HepG2 (cell line): ENCODE results near the gene SAMD8. TPM values are rescaled to one million over a fixed set of nuclear protein-coding genes. Genes with fewer than 3 reads are reported as not detected.
A peak's percentile ranks its signal among the peaks of the same experiment; 100 is the strongest.

Source experiments
- CBX2 ChIP-seq, 2 experiments: fragments of 200-600 bp in 1 of 2; sonication (generic); formaldehyde crosslinking in 1 of 2; IDR thresholded peaks; 2 replicates each; pipeline versions ENCODE4 v1.7.0 to v1.8.1; 2018 to 2022; ENCODE audit warnings: low read depth in 2 of 2, low read length in 1 of 2, mild to moderate bottlenecking in 1 of 2, missing genetic modification reagents in 1 of 2
- DR1 ChIP-seq: sonication (generic); formaldehyde crosslinking; IDR thresholded peaks from 2 replicates; pipeline ENCODE4 v1.8.0; 2021; ENCODE audit warnings: mild to moderate bottlenecking, missing genetic modification reagents, inconsistent platforms
- EZH2 ChIP-seq: conservative IDR thresholded peaks from 2 replicates; pipeline ENCODE4 v1.6.1; 2012; ENCODE audit warnings: mild to moderate bottlenecking, low read depth, low read length, moderate library complexity
- HOXA3 ChIP-seq: sonication (generic); formaldehyde crosslinking; IDR thresholded peaks from 2 replicates; pipeline ENCODE4 v1.5.0; 2020; ENCODE audit warnings: missing genetic modification reagents
- IRX3 ChIP-seq: sonication (generic); formaldehyde crosslinking; IDR thresholded peaks from 2 replicates; pipeline ENCODE4 v1.8.1; 2023; ENCODE audit warnings: mild to moderate bottlenecking, low read depth, missing genetic modification reagents, borderline replicate concordance
- ISX ChIP-seq: sonication (generic); formaldehyde crosslinking; conservative IDR thresholded peaks from 2 replicates; pipeline ENCODE4 v1.5.0; 2020; ENCODE audit warnings: missing genetic modification reagents
- MTA3 ChIP-seq: sonication (generic); formaldehyde crosslinking; IDR thresholded peaks from 2 replicates; pipeline ENCODE4 v1.4.0; 2020; ENCODE audit warnings: missing genetic modification reagents
- MTF1 ChIP-seq: sonication (generic); formaldehyde crosslinking; IDR thresholded peaks from 2 replicates; pipeline ENCODE4 v1.5.0; 2020; ENCODE audit warnings: missing genetic modification reagents
- MYNN ChIP-seq: sonication (generic); formaldehyde crosslinking; IDR thresholded peaks from 2 replicates; pipeline ENCODE4 v1.4.0; 2020; ENCODE audit warnings: mild to moderate bottlenecking, low read depth, missing genetic modification reagents
- POLR2AphosphoS5 ChIP-seq: IDR thresholded peaks from 2 replicates; pipeline ENCODE4 v1.6.1; 2012; ENCODE audit warnings: low read depth, low read length
- PTBP1 ChIP-seq: fragments of 200-400 bp; formaldehyde crosslinking; IDR thresholded peaks from 2 replicates; pipeline ENCODE4 v1.6.1; 2018; ENCODE audit warnings: low read length, low read depth; ENCODE audit not compliant: poor library complexity, severe bottlenecking
- RBM22 ChIP-seq: fragments of 200-400 bp; formaldehyde crosslinking; optimal IDR thresholded peaks from 2 replicates; pipeline ENCODE3; 2017; ENCODE audit warnings: mild to moderate bottlenecking, low read length, moderate library complexity
- SIX4 ChIP-seq: sonication (generic); formaldehyde crosslinking; IDR thresholded peaks from 2 replicates; pipeline ENCODE4 v1.4.0; 2020; ENCODE audit warnings: missing genetic modification reagents
- SMAD3 ChIP-seq: sonication (generic); formaldehyde crosslinking; IDR thresholded peaks from 2 replicates; pipeline ENCODE4 v1.4.0; 2020; ENCODE audit warnings: missing genetic modification reagents
- SMARCE1 ChIP-seq: fragments of 450-650 bp; IDR thresholded peaks from 2 replicates; pipeline ENCODE4 v1.6.1; 2017; ENCODE audit warnings: borderline replicate concordance
- SP1 ChIP-seq, 2 experiments: fragments of 450-650 bp in 1 of 2; sonication (generic) in 1 of 2; formaldehyde crosslinking in 1 of 2; IDR thresholded peaks; 2 replicates each; pipeline versions ENCODE4 v1.4.0 to v1.6.1; 2016 to 2020; ENCODE audit warnings: missing genetic modification reagents in 1 of 2
- TBX3 ChIP-seq: fragments of 450-650 bp; IDR thresholded peaks from 2 replicates; pipeline ENCODE4 v1.6.1; 2017; ENCODE audit warnings: antibody characterized with exemption, mild to moderate bottlenecking, inconsistent platforms, borderline replicate concordance
- TCF7 ChIP-seq: sonication (generic); IDR thresholded peaks from 2 replicates; pipeline ENCODE4 v1.6.1; 2016; ENCODE audit warnings: antibody characterized with exemption, low read depth
- TRIM24 ChIP-seq: sonication (generic); formaldehyde crosslinking; IDR thresholded peaks from 2 replicates; pipeline ENCODE4 v1.8.0; 2022; ENCODE audit warnings: mild to moderate bottlenecking, missing genetic modification reagents
- ZBTB26 ChIP-seq: IDR thresholded peaks from 2 replicates; pipeline ENCODE4 v1.6.1; 2016; ENCODE audit warnings: missing compliant biosample characterization, missing genetic modification reagents, borderline replicate concordance
- ZMYM2 ChIP-seq: sonication (generic); formaldehyde crosslinking; IDR thresholded peaks from 2 replicates; pipeline ENCODE4 v1.8.0; 2022; ENCODE audit warnings: mild to moderate bottlenecking, missing genetic modification reagents
- ZMYM3 ChIP-seq: sonication (generic); formaldehyde crosslinking; IDR thresholded peaks from 2 replicates; pipeline ENCODE4 v1.5.1; 2020; ENCODE audit warnings: mild to moderate bottlenecking, missing genetic modification reagents
- ZNF205 ChIP-seq: IDR thresholded peaks from 2 replicates; pipeline ENCODE4 v1.6.1; 2018; ENCODE audit warnings: missing biosample characterization, missing genetic modification reagents
- ZNF230 ChIP-seq: sonication (generic); formaldehyde crosslinking; IDR thresholded peaks from 2 replicates; pipeline ENCODE4 v1.4.0; 2020; ENCODE audit warnings: mild to moderate bottlenecking, missing genetic modification reagents
- ZNF34 ChIP-seq: sonication (generic); formaldehyde crosslinking; IDR thresholded peaks from 2 replicates; pipeline ENCODE4 v1.4.0; 2020; ENCODE audit warnings: mild to moderate bottlenecking, missing genetic modification reagents, borderline replicate concordance
- ZNF430 ChIP-seq: sonication (generic); formaldehyde crosslinking; IDR thresholded peaks from 2 replicates; pipeline ENCODE4 v1.9.0; 2021; ENCODE audit warnings: mild to moderate bottlenecking, missing genetic modification reagents
- ZNF577 ChIP-seq: sonication (generic); formaldehyde crosslinking; IDR thresholded peaks from 2 replicates; pipeline ENCODE4 v1.4.0; 2020; ENCODE audit warnings: mild to moderate bottlenecking, low read depth, missing genetic modification reagents, borderline replicate concordance
- ZNF639 ChIP-seq: conservative IDR thresholded peaks from 2 replicates; pipeline ENCODE4 v1.6.1; 2018; ENCODE audit warnings: missing genetic modification reagents
- ZNF709 ChIP-seq: sonication (generic); formaldehyde crosslinking; IDR thresholded peaks from 2 replicates; pipeline ENCODE4 v1.5.0; 2020; ENCODE audit warnings: mild to moderate bottlenecking, missing genetic modification reagents
- ZNF740 ChIP-seq: sonication (generic); formaldehyde crosslinking; IDR thresholded peaks from 2 replicates; pipeline ENCODE4 v1.4.0; 2020; ENCODE audit warnings: missing genetic modification reagents
- ZNF883 ChIP-seq: sonication (generic); formaldehyde crosslinking; IDR thresholded peaks from 2 replicates; pipeline ENCODE4 v1.5.1; 2020; ENCODE audit warnings: mild to moderate bottlenecking, missing genetic modification reagents; ENCODE audit errors: not compliant biosample characterization
- polyA plus RNA-seq, 8 experiments: library from polyadenylated mRNA; depleted of rRNA in 3 of 8; stranded (reverse) in 7 of 8; unstranded in 1 of 8; fragments of >200 nt; fragmentation: Illumina TruSeq in 4 of 8; extraction: Trizol in 4 of 8; gene quantifications; 2 replicates each; pipeline versions ENCODE4 v1.2.1 to v1.2.3, GENCODE V29; 2011 to 2016; ENCODE audit warnings: low read depth in 4 of 8, missing spikeins in 1 of 8, mixed read lengths in 1 of 8; ENCODE audit not compliant: insufficient read depth in 1 of 8
- total RNA-seq, 5 experiments: library from RNA; depleted of rRNA; stranded (reverse); fragments of >200 nt; fragmentation: Illumina TruSeq; extraction: Trizol; gene quantifications; 2 replicates each; pipeline ENCODE4 v1.2.3, GENCODE V29; 2016; ENCODE audit warnings: low read depth in 1 of 5
- TF ChIP-seq, protein P1 (sequence below): sonication (generic); formaldehyde crosslinking; IDR thresholded peaks from 2 replicates; pipeline ENCODE4 v1.8.1; 2023; ENCODE audit warnings: mild to moderate bottlenecking, missing genetic modification reagents, borderline replicate concordance

The SAMD8 gene
- total and polyA plus RNA-seq, 2 of the 13 experiments (the other 11 are each of a cell fraction or from before 2014, with no cell fraction given), result 10.4 to 13.2 TPM

DNA sequence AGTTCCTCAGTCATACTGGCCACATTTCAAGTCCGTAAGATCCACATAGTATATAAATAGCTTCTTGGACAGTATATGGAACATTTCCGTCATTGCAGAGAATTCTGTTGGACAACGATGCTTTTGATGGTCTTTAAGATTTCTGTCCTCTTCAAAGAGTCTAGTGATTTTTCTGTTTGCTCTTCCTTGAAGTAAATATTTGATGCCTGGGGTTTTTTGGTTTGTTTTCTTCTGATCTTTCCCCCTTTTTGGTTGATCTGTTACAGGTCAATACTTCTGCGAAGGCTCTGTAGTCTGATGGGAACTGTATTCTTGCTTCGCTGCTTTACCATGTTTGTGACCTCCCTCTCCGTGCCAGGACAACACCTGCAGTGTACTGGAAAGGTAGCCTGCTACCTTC lies 56.8 kb downstream of the SAMD8 start (continued):
- peak; percentile 99 for TF ChIP-seq TCF7
- TF ChIP-seq ZNF34 (CRISPR knock-in tag), result no peak
- TF ChIP-seq ZNF639 (CRISPR knock-in tag), result no peak
- TF ChIP-seq PTBP1, result no peak
- TF ChIP-seq MYNN (CRISPR knock-in tag), result no peak
- TF ChIP-seq SP1 (IDR thresholded peaks at IDR 0.05), result no peak
- no peak for TF ChIP-seq SP1 (CRISPR knock-in tag; IDR thresholded peaks at IDR 0.05)
- peak; percentile 78 for TF ChIP-seq TBX3
- no peak for TF ChIP-seq ZNF430 (CRISPR knock-in tag)
- no peak for TF ChIP-seq CBX2 (IDR thresholded peaks at IDR 0.05; ENCODE audit: low read depth, low read length)
- TF ChIP-seq CBX2 (CRISPR knock-in tag; IDR thresholded peaks at IDR 0.05; ENCODE audit: low read depth), result no peak
- no peak for TF ChIP-seq ZMYM2
- no peak for TF ChIP-seq POLR2AphosphoS5
- no peak for TF ChIP-seq RBM22
- no peak for TF ChIP-seq ZBTB26
- TF ChIP-seq DR1 (CRISPR knock-in tag), result no peak
- TF ChIP-seq ZNF577, result no peak
- no peak for TF ChIP-seq ZNF740
- TF ChIP-seq ZNF205 (CRISPR knock-in tag), result peak; percentile 43; the same call in 1 of the 2 replicates
- no peak for TF ChIP-seq SIX4 (CRISPR knock-in tag)
- TF ChIP-seq SMAD3 (CRISPR knock-in tag), result peak; percentile 62; the same call in 1 of the 2 replicates
- no peak for TF ChIP-seq EZH2
- TF ChIP-seq TRIM24 (CRISPR knock-in tag), result no peak
- no peak for TF ChIP-seq MTF1 (CRISPR knock-in tag)
- no peak for TF ChIP-seq IRX3 (CRISPR knock-in tag)
- TF ChIP-seq ZNF709 (CRISPR knock-in tag), result no peak
- no peak for TF ChIP-seq ISX (CRISPR knock-in tag)
- TF ChIP-seq ZNF230, result no peak
- no peak for TF ChIP-seq ZNF883
- TF ChIP-seq ZMYM3 (CRISPR knock-in tag), result no peak
- TF ChIP-seq MTA3 (CRISPR knock-in tag), result no peak
- TF ChIP-seq SMARCE1, result no peak
- TF ChIP-seq, protein P1, sequence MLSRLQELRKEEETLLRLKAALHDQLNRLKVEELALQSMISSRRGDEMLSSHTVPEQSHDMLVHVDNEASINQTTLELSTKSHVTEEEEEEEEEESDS (CRISPR knock-in tag), result no peak
- TF ChIP-seq HOXA3 (CRISPR knock-in tag), result peak; percentile 65; the same call in 1 of the 2 replicates
